ENCODE measurements around the gene SNAPC5. TPM values are rescaled to one million over a fixed set of nuclear protein-coding genes. Genes with fewer than 3 reads are reported as not detected.

Gene SNAPC5
- total and polyA plus RNA-seq, 2 of the 4 experiments (the other 2 are of a cell fraction): 25.9 to 26.3 TPM

- Histone ChIP-seq H2AK5ac (ENCODE audit: low read depth, low read length) (no peak overlapping the region), H3K27me3 (ENCODE audit: control insufficient read depth, insufficient read depth, low read length) (no peaks in the 10 kb centered on the region), H3K14ac (replicated peaks; ENCODE audit: low read depth, low read length) (no peak overlapping the region), H2AK9ac (replicated peaks; ENCODE audit: low read depth, low read length, poor library complexity) (no peak overlapping the region), H3K4ac (ENCODE audit: low read depth, low read length) (no peak overlapping the region), H3K18ac (ENCODE audit: low read depth, low read length) (no peak overlapping the region), H3K9ac (ENCODE audit: low read depth, low read length) (no peak overlapping the region), H2BK15ac (ENCODE audit: low read depth, low read length) (no peak overlapping the region), H3K79me1 (ENCODE audit: low read depth in 1 of 2, low read length in 2 of 2) (peaks cover 35 to 43% of the 10 kb centered on the region in 2 experiments), H3K4me1 (ENCODE audit: control insufficient read depth, insufficient read depth, low read length) (peaks cover 5% of the 10 kb centered on the region; the same call in 1 of the 2 replicates), H2BK20ac (ENCODE audit: low read depth, low read length) (no peak overlapping the region), H2BK120ac (ENCODE audit: low read depth, low read length) (no peak overlapping the region), H3K4me3 (ENCODE audit: insufficient read depth, low read depth, low read length) (no peak overlapping the region), H3K9me1 (ENCODE audit: insufficient read depth, low read length) (peaks cover 18% of the 10 kb centered on the region), H3K27ac (ENCODE audit: insufficient read depth, low read length) (no peak overlapping the region), H2BK5ac (ENCODE audit: low read depth, low read length, poor library complexity, severe bottlenecking) (no peak overlapping the region), H4K5ac (ENCODE audit: low read depth, low read length) (no peak overlapping the region), H4K20me1 (ENCODE audit: insufficient read depth, low read length) (peaks cover 12% of the 10 kb centered on the region), H3K36me3 (ENCODE audit: control insufficient read depth, insufficient read depth, low read length) (peaks cover 48% of the 10 kb centered on the region), H4K91ac (ENCODE audit: insufficient read depth, low read depth, low read length) (no peak overlapping the region), H4K8ac (ENCODE audit: low read depth in 2 of 2, low read length in 2 of 2) (no peak overlapping the region), H3K4me2 (ENCODE audit: low read depth, low read length) (no peak overlapping the region), H3K9me3 (ENCODE audit: control insufficient read depth, insufficient read depth, low read length) (no peaks in the 10 kb centered on the region), H2AFZ (replicated peaks; ENCODE audit: low read length, poor library complexity) (no peak overlapping the region), H3K56ac (ENCODE audit: extremely low read depth, insufficient read depth, low read length) (no peak overlapping the region), H3K23ac (ENCODE audit: low read depth, low read length) (no peak overlapping the region)
- 100% methylated on average over 1 of the region's 5 CpGs; no CpG with 5 or more reads in 1 of the 2 experiments for WGBS, 2 experiments (ENCODE audit: extremely low coverage in 2 of 2, insufficient read length in 1 of 2)
- dilution Hi-C loops (cut with HindIII; ENCODE audit: low sequenced_read_pairs, unreplicated experiment): no loop called here
- DNase-seq: no peak
- POLR2A ChIA-PET (ENCODE audit: unreplicated experiment): no interaction called here
- no peak for ATAC-seq (ENCODE audit: low read depth)
- TF ChIP-seq, protein P1, sequence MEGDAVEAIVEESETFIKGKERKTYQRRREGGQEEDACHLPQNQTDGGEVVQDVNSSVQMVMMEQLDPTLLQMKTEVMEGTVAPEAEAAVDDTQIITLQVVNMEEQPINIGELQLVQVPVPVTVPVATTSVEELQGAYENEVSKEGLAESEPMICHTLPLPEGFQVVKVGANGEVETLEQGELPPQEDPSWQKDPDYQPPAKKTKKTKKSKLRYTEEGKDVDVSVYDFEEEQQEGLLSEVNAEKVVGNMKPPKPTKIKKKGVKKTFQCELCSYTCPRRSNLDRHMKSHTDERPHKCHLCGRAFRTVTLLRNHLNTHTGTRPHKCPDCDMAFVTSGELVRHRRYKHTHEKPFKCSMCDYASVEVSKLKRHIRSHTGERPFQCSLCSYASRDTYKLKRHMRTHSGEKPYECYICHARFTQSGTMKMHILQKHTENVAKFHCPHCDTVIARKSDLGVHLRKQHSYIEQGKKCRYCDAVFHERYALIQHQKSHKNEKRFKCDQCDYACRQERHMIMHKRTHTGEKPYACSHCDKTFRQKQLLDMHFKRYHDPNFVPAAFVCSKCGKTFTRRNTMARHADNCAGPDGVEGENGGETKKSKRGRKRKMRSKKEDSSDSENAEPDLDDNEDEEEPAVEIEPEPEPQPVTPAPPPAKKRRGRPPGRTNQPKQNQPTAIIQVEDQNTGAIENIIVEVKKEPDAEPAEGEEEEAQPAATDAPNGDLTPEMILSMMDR (conservative IDR thresholded peaks at IDR 0.05; ENCODE audit: low read depth, low read length): no peak
- no peak for TF ChIP-seq MAZ (IDR thresholded peaks at IDR 0.05; ENCODE audit: borderline replicate concordance, low read depth, low read length)
- TF ChIP-seq POLR2A (IDR thresholded peaks at IDR 0.05; ENCODE audit: low read depth, low read length): no peak
- no peak for TF ChIP-seq NFE2L2 (IDR thresholded peaks at IDR 0.05; ENCODE audit: low read depth, low read length)
- no peak for TF ChIP-seq RAD21 (IDR thresholded peaks at IDR 0.05; ENCODE audit: low read length)
- TF ChIP-seq RFX5 (IDR thresholded peaks at IDR 0.05; ENCODE audit: low read depth, low read length): no peak
- TF ChIP-seq CHD1 (IDR thresholded peaks at IDR 0.05; ENCODE audit: low read depth, low read length): no peak
- no peak for TF ChIP-seq SMC3 (IDR thresholded peaks at IDR 0.05; ENCODE audit: low read depth, low read length)
- TF ChIP-seq, protein P2, sequence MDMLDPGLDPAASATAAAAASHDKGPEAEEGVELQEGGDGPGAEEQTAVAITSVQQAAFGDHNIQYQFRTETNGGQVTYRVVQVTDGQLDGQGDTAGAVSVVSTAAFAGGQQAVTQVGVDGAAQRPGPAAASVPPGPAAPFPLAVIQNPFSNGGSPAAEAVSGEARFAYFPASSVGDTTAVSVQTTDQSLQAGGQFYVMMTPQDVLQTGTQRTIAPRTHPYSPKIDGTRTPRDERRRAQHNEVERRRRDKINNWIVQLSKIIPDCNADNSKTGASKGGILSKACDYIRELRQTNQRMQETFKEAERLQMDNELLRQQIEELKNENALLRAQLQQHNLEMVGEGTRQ (IDR thresholded peaks at IDR 0.05; ENCODE audit: low read depth, low read length): no peak
- in situ Hi-C loops (cut with MboI; ENCODE audit: low sequenced_read_pairs): loop anchor here (25.0 kb wide), 1 partner anchor 572 kb away; no protein-coding TSS in a partner anchor
- intact Hi-C loops (cut with micrococcal nuclease): no loop called here
- no TSS peak for BruUV-seq (replicated peaks)
- CTCF ChIA-PET: interaction anchor here (0.6 kb wide), 1 partner anchor 92 kb away, joined by 5 read pairs; no protein-coding TSS in a partner anchor
Observed at GRCh38 chr15:66484539-66485112, 12.9 kb downstream of the SNAPC5 start.

All from IMR-90 (cell line).